HG02798 (cell line): Measurements from ENCODE around the gene NDNF.

Source experiments
- ATAC-seq: cut with Tn5 transposase; IDR thresholded peaks from one replicate; pipeline ENCODE4 v1.9.1; 2021; ENCODE audit warnings: mild to moderate bottlenecking; ENCODE audit not compliant: unreplicated experiment, poor library complexity

Gene NDNF

GRCh38 chr4:121072224-121073003 is at the start of gene NDNF:
Gene NDNF, minus strand, starts transcription at chr4:121072535. Its CDS starts 26,698 bp downstream, at chr4:121045837.
- ATAC-seq: peak; percentile 50

- ATAC-seq: no peak
These were observed 47.4 kb upstream of the NDNF start for GRCh38 chr4:121119715-121120114.

GRCh38 chr4:121118344-121118743 is 46.0 kb upstream of the NDNF start:
- no peak for ATAC-seq

GRCh38 chr4:121114756-121115155 is 42.4 kb upstream of the NDNF start:
- no peak for ATAC-seq

GRCh38 chr4:121112530-121112929 is 40.2 kb upstream of the NDNF start:
- no peak for ATAC-seq

GRCh38 chr4:121108557-121108956 is 36.2 kb upstream of the NDNF start:
- ATAC-seq: no peak

GRCh38 chr4:121107507-121107906 is 35.2 kb upstream of the NDNF start:
- no peak for ATAC-seq

- ATAC-seq: peak; percentile 65
These were observed 27.9 kb upstream of the NDNF start for GRCh38 chr4:121100093-121100775.

GRCh38 chr4:121098266-121098665 is 25.9 kb upstream of the NDNF start:
- no peak for ATAC-seq

- ATAC-seq: no peak
These were observed 24.3 kb upstream of the NDNF start for GRCh38 chr4:121096629-121097028.

GRCh38 chr4:121096191-121096590 is 23.9 kb upstream of the NDNF start:
- ATAC-seq: no peak

GRCh38 chr4:121094297-121094966 is 22.1 kb upstream of the NDNF start:
- no peak for ATAC-seq

- ATAC-seq: no peak
These were observed 20.9 kb upstream of the NDNF start for GRCh38 chr4:121093261-121093660.

GRCh38 chr4:121091941-121092340 is 19.6 kb upstream of the NDNF start:
- ATAC-seq: no peak

- ATAC-seq: no peak
These were observed 16.5 kb upstream of the NDNF start for GRCh38 chr4:121088867-121089266.

GRCh38 chr4:121079376-121079775 is 7.0 kb upstream of the NDNF start:
- no peak for ATAC-seq

- ATAC-seq: no peak
These were observed 5.2 kb upstream of the NDNF start for GRCh38 chr4:121077496-121077895.

GRCh38 chr4:121076416-121076815 is 4.1 kb upstream of the NDNF start:
- no peak for ATAC-seq

- no peak for ATAC-seq
These were observed 1.5 kb upstream of the NDNF start for GRCh38 chr4:121073672-121074381.

- ATAC-seq: peak; percentile 14
These were observed 685 bp upstream of the NDNF start for GRCh38 chr4:121073004-121073435.
